IPS-20b (cell line): ENCODE measurements around the gene CDH4.
"Not testable (repeated sequence)": the region's sequence is repeated elsewhere in the genome, so short reads cannot be mapped to it uniquely, and the experiment has no call there.

Experiments used
- H3K27ac ChIP-seq: one replicate; pipeline ENCODE4 v1.5.1; 2013; ENCODE audit warnings: low read length
- H3K27me3 ChIP-seq: 2 replicates; pipeline ENCODE4 v1.6.1; 2013; ENCODE audit warnings: mild to moderate bottlenecking, low read length, inconsistent platforms; ENCODE audit not compliant: insufficient read depth
- H3K36me3 ChIP-seq: 2 replicates; pipeline ENCODE4 v1.6.1; 2013; ENCODE audit warnings: low read depth, mild to moderate bottlenecking, inconsistent platforms, low read length, moderate library complexity; ENCODE audit not compliant: insufficient read depth
- H3K4me1 ChIP-seq: 2 replicates; pipeline ENCODE4 v1.6.1; 2013; ENCODE audit warnings: mild to moderate bottlenecking, control low read depth, inconsistent platforms, low read length, moderate library complexity; ENCODE audit not compliant: insufficient read depth
- H3K4me3 ChIP-seq: 2 replicates; pipeline ENCODE4 v1.5.1; 2013; ENCODE audit warnings: mild to moderate bottlenecking, low read length, inconsistent platforms
- H3K9ac ChIP-seq: 2 replicates; pipeline ENCODE4 v1.6.1; 2013; ENCODE audit warnings: low read depth, mild to moderate bottlenecking, inconsistent platforms, low read length, moderate library complexity
- H3K9me3 ChIP-seq: 2 replicates; pipeline ENCODE4 v1.6.1; 2013; ENCODE audit warnings: mild to moderate bottlenecking, low read depth, low read length, inconsistent platforms; ENCODE audit not compliant: insufficient read depth

Gene CDH4

DNA sequence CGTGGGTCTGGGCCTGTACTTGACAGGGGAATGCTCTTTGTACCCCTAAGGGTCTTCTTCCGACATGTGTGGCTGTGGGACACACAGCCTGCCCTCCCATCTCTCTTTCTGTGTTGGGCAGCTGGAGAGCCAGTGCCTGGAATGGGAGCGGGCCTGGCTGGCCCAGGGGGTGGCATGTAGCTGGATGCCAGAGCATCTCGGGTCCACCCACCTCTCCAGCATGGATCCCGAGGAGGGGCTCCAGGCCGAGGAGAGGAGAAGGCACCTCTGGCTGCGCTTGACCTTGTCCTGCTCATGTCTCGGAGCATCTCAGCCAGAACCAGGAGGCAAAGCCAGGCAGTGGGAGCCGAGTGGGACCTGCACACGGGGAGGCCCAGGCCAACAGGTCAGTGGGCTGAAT, 16.0 kb downstream of the CDH4 start:
- Histone ChIP-seq H3K36me3 (no peaks in the 10 kb centered on the region), H3K4me1 (peaks cover 3% of the 10 kb centered on the region; the same call in 1 of the 2 replicates), H3K4me3 (no peak overlapping the region), H3K27ac (no peak overlapping the region), H3K27me3 (0 out of 2 replicates have a peak, but pooled peaks cover 16% of the 10 kb centered on the region), H3K9ac (no peak overlapping the region), H3K9me3 (no peaks in the 10 kb centered on the region)

DNA sequence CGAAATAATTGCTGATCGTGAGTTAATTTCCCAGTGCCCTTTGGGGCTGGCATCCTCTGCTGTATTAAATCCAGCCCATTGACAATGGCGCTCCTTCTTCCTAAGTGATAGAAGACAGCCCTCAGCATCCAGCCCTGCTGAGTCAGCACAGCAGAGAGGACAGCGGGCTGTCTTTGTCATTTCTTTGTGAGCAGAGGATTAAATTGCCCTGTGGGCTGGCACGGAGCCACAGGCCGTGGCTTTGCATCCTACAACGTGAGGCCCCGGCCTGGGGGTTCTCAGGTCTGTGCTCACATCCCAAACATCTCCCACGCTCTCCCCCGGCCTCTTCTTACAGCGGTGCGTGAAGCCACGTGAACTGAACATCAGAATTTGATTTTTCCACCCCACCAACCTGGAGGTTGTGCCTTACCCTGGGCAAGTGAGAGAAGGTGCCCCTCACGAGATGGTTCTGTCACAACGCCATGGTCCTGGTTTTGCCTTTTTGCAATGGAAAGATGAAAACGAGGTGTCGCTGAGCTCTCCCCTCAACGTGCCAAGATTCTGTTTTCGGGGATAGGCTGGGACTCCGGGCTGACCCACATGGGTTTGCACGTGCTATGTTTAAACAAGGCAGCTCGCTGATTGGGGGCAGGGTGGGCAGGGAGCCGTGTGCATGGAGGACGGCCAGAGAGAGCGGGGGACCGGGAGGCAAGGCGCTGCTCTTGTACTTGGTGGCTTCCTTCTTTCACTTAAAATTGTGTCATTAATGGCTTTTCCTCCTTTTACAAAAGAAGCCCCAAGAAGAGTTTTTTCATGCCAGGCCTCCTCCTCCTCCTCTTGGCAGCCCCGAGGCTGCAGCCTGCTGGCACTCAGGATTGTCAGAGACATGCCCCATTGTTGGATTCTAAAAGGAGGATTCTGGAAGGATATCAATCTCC, 19.5 kb downstream of the CDH4 start:
- Histone ChIP-seq H3K9ac (no peak overlapping the region), H3K27me3 (peaks cover 18% of the 10 kb centered on the region; the same call in 1 of the 2 replicates), H3K4me1 (peaks cover 3% of the 10 kb centered on the region; the same call in 1 of the 2 replicates), H3K4me3 (no peak overlapping the region), H3K27ac (no peak overlapping the region), H3K9me3 (no peaks in the 10 kb centered on the region), H3K36me3 (no peaks in the 10 kb centered on the region)

DNA sequence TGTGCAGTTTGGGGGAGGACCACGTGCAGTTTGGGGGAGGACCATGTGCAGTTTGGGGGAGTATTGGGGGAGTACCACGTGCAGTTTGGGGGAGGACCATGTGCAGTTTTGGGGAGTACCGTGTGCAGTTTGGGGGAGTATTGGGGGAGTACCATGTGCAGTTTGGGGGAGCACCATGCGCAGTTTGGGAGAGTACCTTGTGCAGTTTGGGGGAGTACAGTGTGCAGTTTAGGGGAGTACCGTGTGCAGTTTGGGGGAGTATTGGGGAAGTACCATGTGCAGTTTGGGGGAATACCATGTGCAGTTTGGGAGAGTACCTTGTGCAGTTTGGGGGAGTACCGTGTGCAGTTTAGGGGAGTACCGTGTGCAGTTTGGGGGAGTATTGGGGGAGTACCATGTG, 21.0 kb downstream of the CDH4 start:
- H3K4me1 ChIP-seq, H3K4me3 ChIP-seq, H3K27ac ChIP-seq, H3K9me3 ChIP-seq, H3K36me3 ChIP-seq, H3K9ac ChIP-seq: not testable (repeated sequence)
- peaks cover 13% of the 10 kb centered on the region; the same call in 1 of the 2 replicates for H3K27me3 ChIP-seq

DNA sequence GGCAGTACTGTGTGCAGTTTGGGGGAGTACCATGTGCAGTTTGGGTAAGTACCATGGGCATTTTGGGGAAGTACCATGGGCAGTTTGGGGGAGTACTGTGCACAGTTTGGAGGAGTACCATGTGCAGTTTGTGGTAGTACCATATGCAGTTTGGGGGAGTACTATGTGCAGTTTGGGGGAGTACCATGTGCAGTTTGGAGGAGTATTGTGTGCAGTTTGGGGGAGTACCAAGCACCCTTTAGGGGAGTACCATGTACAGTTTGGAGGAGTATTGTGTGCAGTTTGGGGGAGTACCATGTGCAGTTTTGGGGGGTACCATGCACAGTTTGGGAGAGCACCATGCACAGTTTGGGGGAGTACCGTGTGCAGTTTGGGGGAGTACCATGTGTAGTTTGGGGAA, 21.6 kb downstream of the CDH4 start:
- H3K9ac ChIP-seq, H3K9me3 ChIP-seq, H3K4me3 ChIP-seq, H3K27ac ChIP-seq, H3K4me1 ChIP-seq, H3K36me3 ChIP-seq: not testable (repeated sequence)
- peaks cover 13% of the 10 kb centered on the region; the same call in 1 of the 2 replicates for H3K27me3 ChIP-seq

DNA sequence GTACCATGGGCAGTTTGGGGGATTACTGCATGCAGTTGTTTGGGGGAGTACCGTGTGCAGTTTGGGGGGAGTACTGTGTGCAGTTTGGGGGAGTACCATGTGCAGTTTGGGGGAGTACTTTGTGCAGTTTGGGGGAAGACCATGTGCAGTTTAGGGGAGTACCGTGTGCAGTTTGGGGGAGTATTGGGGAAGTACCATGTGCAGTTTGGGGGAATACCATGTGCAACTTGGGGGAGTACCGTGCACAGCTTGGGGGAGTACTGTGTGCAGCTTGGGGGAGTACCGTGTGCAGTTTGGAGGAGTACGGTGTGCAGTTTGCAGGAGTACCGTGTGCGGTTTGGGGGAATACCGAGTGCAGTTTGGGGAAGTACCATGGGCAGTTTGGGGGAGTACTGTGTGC, 22.3 kb downstream of the CDH4 start:
- Histone ChIP-seq H3K36me3 (no peaks in the 10 kb centered on the region), H3K4me3 (no peak overlapping the region), H3K4me1 (peaks cover 3% of the 10 kb centered on the region; the same call in 1 of the 2 replicates), H3K9me3 (no peaks in the 10 kb centered on the region), H3K27ac (no peak overlapping the region), H3K9ac (no peak overlapping the region), H3K27me3 (peaks cover 13% of the 10 kb centered on the region; the same call in 1 of the 2 replicates)

DNA sequence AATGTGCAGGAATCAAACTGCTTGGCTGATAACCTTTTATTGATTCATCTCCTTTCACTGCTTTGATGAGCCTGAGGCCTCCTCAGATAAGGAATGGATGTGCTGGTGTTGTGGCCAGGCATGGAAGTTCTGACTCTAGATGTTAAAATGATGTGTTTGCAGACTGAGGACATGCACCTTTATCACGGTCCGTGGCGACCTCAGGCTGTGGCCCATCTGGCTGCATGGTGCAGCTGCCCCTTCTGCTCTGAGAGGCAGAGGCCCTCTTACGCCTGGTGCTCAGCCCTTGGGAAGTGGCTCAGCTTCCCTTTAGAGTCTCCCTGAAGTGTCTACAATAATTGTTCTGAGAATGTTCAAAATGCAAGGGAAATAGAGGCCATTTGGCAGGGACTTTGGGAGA, 26.2 kb downstream of the CDH4 start:
- Histone ChIP-seq H3K4me3 (no peak overlapping the region), H3K27ac (no peak overlapping the region), H3K9me3 (no peaks in the 10 kb centered on the region), H3K9ac (no peak overlapping the region), H3K4me1 (no peaks in the 10 kb centered on the region), H3K36me3 (no peaks in the 10 kb centered on the region), H3K27me3 (peaks cover 13% of the 10 kb centered on the region; the same call in 1 of the 2 replicates)

DNA sequence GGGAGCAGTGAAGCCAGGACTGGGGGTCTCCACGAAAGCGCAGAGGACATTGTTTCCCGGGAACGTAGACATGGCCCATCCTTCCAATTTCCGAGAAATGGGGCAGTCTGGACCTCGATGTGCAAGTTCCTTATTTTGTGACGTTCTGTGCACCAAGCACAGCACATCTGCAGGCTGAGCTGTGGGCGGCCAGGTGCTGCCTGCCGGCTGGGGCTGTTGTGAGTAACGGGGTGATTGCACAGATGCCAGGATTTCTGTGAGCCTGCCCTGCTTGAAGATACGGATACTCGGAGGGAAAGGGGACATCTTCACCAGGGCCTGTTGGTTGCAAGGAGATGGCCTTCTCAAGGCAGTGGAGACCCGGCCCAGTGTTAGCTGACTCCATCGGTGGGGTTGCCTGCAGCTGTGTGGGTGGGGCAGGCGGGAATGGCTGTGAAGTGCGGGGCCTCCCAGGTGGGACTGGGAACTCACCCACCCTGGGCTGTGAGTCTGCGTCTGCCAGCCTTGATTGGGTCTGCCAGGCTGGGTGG, 27.6 kb downstream of the CDH4 start:
- Histone ChIP-seq H3K4me1 (no peaks in the 10 kb centered on the region), H3K36me3 (no peaks in the 10 kb centered on the region), H3K27ac (no peak overlapping the region), H3K4me3 (no peak overlapping the region), H3K9me3 (no peaks in the 10 kb centered on the region), H3K9ac (no peak overlapping the region), H3K27me3 (peaks cover 13% of the 10 kb centered on the region; the same call in 1 of the 2 replicates)

DNA sequence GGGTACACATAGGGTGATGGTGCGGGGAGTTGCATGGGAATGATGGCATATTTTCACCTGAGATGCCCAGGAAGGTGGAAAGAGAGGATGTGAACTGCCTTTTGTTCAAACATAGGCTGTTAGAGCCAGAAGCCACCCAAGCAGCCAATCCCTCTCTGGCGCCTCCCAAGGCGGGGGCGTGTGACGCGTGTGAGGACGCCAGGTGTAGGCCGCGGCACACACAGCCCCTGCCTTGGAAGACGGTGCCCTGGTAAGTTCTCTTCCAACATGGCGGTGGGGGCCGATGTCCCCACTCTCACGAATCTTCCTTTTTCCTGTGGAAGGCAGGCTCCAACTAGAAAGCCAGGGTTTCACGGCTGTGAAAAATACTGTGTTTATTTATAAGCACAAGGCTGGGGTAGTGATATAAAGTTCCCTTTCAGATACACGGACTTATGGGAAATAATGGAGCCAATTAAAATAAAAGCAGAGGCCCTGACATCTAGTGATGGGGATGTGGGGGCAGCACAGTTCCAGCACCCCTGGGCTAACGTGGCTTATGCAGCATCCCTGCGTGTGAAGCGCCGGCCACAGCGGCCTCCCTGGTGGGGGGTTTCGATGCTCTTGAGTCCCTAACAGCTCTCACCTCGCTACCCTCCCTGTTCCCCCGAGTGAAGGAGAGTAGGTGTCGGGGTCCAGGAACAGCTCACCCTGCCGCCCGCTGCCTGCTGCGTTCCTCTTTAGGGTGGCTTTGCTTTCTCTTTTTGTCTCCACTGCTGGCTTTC, 28.3 kb downstream of the CDH4 start:
- Histone ChIP-seq H3K27me3 (peaks cover 13% of the 10 kb centered on the region; the same call in 1 of the 2 replicates), H3K9ac (no peak overlapping the region), H3K4me1 (no peaks in the 10 kb centered on the region), H3K27ac (no peak overlapping the region), H3K36me3 (no peaks in the 10 kb centered on the region), H3K4me3 (no peak overlapping the region), H3K9me3 (no peaks in the 10 kb centered on the region)

DNA sequence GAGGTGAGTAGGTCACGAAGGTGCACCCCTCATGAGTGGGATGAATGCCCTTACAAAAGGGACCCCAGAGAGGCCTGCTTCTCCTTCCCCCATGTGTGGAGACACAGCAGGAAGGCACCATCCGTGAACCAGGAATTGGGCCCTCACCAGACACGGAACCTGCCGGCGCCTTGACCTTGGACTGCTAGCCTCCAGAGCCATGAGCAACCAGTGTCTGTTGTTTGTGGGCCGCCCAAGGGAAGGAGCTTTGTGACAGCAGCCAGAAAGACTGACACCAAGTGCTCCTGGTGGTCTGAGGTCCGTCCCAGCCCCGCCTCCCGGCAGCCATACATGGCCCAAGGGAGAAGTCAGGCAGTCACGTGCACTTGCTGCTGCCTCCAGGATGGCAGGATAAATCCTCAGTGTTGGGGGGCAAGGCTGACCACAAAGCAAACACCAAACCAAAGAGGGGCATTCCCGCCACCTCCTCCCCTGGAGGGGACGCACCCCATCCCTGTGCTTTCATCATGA, 29.3 kb downstream of the CDH4 start:
- H3K4me3 ChIP-seq = no peak overlapping the region
- H3K27me3 ChIP-seq = peaks cover 4% of the 10 kb centered on the region
- no peak overlapping the region for H3K27ac ChIP-seq
- no peaks in the 10 kb centered on the region for H3K36me3 ChIP-seq
- no peak overlapping the region for H3K9ac ChIP-seq
- no peaks in the 10 kb centered on the region for H3K9me3 ChIP-seq
- H3K4me1 ChIP-seq = no peaks in the 10 kb centered on the region

DNA sequence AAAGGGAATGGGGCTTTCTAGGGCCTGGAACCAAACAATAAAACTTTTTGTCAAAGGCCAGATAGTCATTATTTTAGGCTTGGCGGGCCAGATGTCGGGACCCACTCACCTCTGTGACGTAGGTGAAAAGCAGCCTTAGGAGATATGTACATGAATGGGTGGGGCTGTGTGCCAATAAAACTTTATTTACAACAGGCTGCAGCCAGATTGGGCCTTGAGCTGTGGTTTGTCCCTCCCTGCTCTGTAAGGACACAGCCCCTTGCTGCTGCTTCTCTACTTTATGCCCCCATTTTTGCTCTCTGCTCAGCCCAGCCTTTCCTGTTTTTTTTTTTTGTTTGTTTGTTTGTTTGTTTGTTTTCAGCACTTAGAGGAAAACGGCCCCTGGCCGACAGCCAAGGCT, 32.7 kb downstream of the CDH4 start:
- no peak overlapping the region for H3K9ac ChIP-seq
- no peaks in the 10 kb centered on the region for H3K4me1 ChIP-seq
- no peaks in the 10 kb centered on the region for H3K36me3 ChIP-seq
- no peaks in the 10 kb centered on the region for H3K9me3 ChIP-seq
- H3K27me3 ChIP-seq = no peaks in the 10 kb centered on the region; the same call in none of the 2 replicates
- H3K27ac ChIP-seq = no peak overlapping the region
- H3K4me3 ChIP-seq = no peak overlapping the region

DNA sequence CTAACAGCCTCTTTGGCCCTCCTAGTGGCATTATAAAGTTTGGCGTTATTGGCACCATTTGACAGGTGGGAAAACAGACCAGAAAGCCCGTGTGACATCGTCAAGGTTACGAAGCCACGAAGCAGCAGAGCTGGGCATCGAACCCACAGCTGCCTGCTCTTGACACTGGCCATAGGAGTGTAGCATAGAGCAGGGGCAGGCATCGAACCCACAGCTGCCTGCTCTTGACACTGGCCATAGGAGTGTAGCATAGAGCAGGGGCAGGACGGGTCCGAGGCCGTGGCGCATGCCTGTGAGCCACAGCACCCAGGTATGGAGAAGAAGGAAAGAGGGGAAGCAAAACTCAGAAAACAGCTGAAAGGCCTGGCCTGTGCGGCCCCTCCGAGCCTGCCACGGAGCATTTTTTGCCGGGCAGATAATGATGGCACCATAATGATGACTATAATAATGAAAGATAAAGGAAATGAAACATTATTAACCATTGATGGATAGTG, 33.1 kb downstream of the CDH4 start:
- no peak overlapping the region for H3K9ac ChIP-seq
- no peak overlapping the region for H3K4me3 ChIP-seq
- H3K27me3 ChIP-seq = no peaks in the 10 kb centered on the region; the same call in none of the 2 replicates
- no peaks in the 10 kb centered on the region for H3K4me1 ChIP-seq
- no peaks in the 10 kb centered on the region for H3K9me3 ChIP-seq
- no peak overlapping the region for H3K27ac ChIP-seq
- no peaks in the 10 kb centered on the region for H3K36me3 ChIP-seq
